Fibroblast of skin of left quadriceps (primary cell): ENCODE data around the gene TAL1.
"Not testable (repeated sequence)": the region's sequence is repeated elsewhere in the genome, so short reads cannot be mapped to it uniquely, and the experiment has no call there.

Source experiments
- DNase-seq, 2 experiments: peaks; one replicate each; pipeline ENCODE4 v3.0.0-alpha.2; 2013; ENCODE audit warnings: low read depth in 2 of 2

TAL1 gene

GRCh38 chr1:47232187-47232874, at the start of gene TAL1:
Gene TAL1, minus strand, starts transcription at chr1:47232225. Its CDS starts 6,337 bp downstream, at chr1:47225888.
- no peak for DNase-seq

GRCh38 chr1:47280142-47280541, 48.1 kb upstream of the TAL1 start:
- no peak for DNase-seq

GRCh38 chr1:47276850-47277249, 44.8 kb upstream of the TAL1 start:
- no peak for DNase-seq

- not testable (repeated sequence) for DNase-seq
Observed at GRCh38 chr1:47275811-47276210, 43.8 kb upstream of the TAL1 start.

- DNase-seq = not testable (repeated sequence)
Observed at GRCh38 chr1:47265529-47265928, 33.5 kb upstream of the TAL1 start.

GRCh38 chr1:47262787-47263413, 30.9 kb upstream of the TAL1 start:
- peak; percentile 7 to 11 for DNase-seq

- no peak for DNase-seq
Observed at GRCh38 chr1:47257224-47257623, 25.2 kb upstream of the TAL1 start.

- DNase-seq = no peak
Observed at GRCh38 chr1:47252795-47253194, 20.8 kb upstream of the TAL1 start.

- no peak for DNase-seq
Observed at GRCh38 chr1:47252369-47252768, 20.3 kb upstream of the TAL1 start.

GRCh38 chr1:47249755-47250154, 17.7 kb upstream of the TAL1 start:
- no peak for DNase-seq

- DNase-seq = no peak
Observed at GRCh38 chr1:47244339-47244862, 12.4 kb upstream of the TAL1 start.

GRCh38 chr1:47243910-47244309, 11.9 kb upstream of the TAL1 start:
- DNase-seq = no peak

GRCh38 chr1:47241114-47242113, 9.4 kb upstream of the TAL1 start:
- no peak for DNase-seq

GRCh38 chr1:47238935-47239592, 7.0 kb upstream of the TAL1 start:
- no peak for DNase-seq

- no peak for DNase-seq
Observed at GRCh38 chr1:47235806-47236205, 3.8 kb upstream of the TAL1 start.

- DNase-seq = no peak
Observed at GRCh38 chr1:47235241-47235681, 3.2 kb upstream of the TAL1 start.

- DNase-seq = no peak
Observed at GRCh38 chr1:47233186-47233585, 1.2 kb upstream of the TAL1 start.

GRCh38 chr1:47231301-47232186, 481 bp downstream of the TAL1 start:
- DNase-seq = peak; percentile 29 to 30

GRCh38 chr1:47230692-47231300, 1.2 kb downstream of the TAL1 start:
- no peak for DNase-seq
